ENCODE data around the gene ECM1. TPM values are rescaled to one million over a fixed set of nuclear protein-coding genes. Genes with fewer than 3 reads are reported as not detected.

ECM1 gene
- total and polyA plus RNA-seq, 2 donors (not counting 1 experiment from before 2014, with no cell fraction given), result 25.1 to 108 TPM

GRCh38 chr1:150537732-150538684 lies 30.1 kb downstream of the ECM1 start:
- H3K36me3 ChIP-seq (ENCODE audit: control insufficient read depth, insufficient read depth, low read length), result no peaks in the 10 kb centered on the region
- H3K9me3 ChIP-seq (ENCODE audit: control insufficient read depth, insufficient read depth, low read depth, low read length), result no peaks in the 10 kb centered on the region
- H4K20me1 ChIP-seq (ENCODE audit: control insufficient read depth, extremely low read depth, insufficient read depth, low read length), result no peaks in the 10 kb centered on the region
- H3K27ac ChIP-seq (ENCODE audit: insufficient read depth, low read length), result peak overlapping the region; percentile 38
- H3K27me3 ChIP-seq (ENCODE audit: control insufficient read depth, insufficient read depth, low read length), result no peaks in the 10 kb centered on the region
- H3K9ac ChIP-seq (ENCODE audit: insufficient read depth, low read length), result no peak overlapping the region
- DNase-seq (ENCODE audit: low read depth in 2 of 2), result peak in 1 of 2 donors; percentile 92
- H3K79me2 ChIP-seq (ENCODE audit: control insufficient read depth, insufficient read depth, low read length), result no peaks in the 10 kb centered on the region
- no peak overlapping the region for H3K4me3 ChIP-seq (replicated peaks in 1 of 4; ENCODE audit: control extremely low read depth in 1 of 4, insufficient read depth in 1 of 4, low read depth in 3 of 4, low read length in 4 of 4)
- no peak for TF ChIP-seq EZH2 (IDR thresholded peaks at IDR 0.05; ENCODE audit: low read length, missing control alignments)
- no peak for TF ChIP-seq CTCF (conservative IDR thresholded peaks at IDR 0.05 in 1 of 2, IDR thresholded peaks at IDR 0.05 in 1 of 2; ENCODE audit: low read depth in 1 of 2, low read length in 2 of 2)
- no peak overlapping the region for H2AFZ ChIP-seq (ENCODE audit: low read length)
- peak overlapping the region; percentile 44 for H3K4me2 ChIP-seq (ENCODE audit: extremely low read depth, insufficient read depth, low read length)
- H3K4me1 ChIP-seq (ENCODE audit: control insufficient read depth, extremely low read depth, insufficient read depth, low read length), result peaks cover 9% of the 10 kb centered on the region

- Histone ChIP-seq H3K4me3 (replicated peaks in 1 of 4; ENCODE audit: control extremely low read depth in 1 of 4, insufficient read depth in 1 of 4, low read depth in 3 of 4, low read length in 4 of 4) (no peak overlapping the region), H2AFZ (ENCODE audit: low read length) (peak overlapping the region; percentile 8)
- TF ChIP-seq CTCF (conservative IDR thresholded peaks at IDR 0.05 in 1 of 2, IDR thresholded peaks at IDR 0.05 in 1 of 2; ENCODE audit: low read depth in 1 of 2, low read length in 2 of 2) (no peak), EZH2 (IDR thresholded peaks at IDR 0.05; ENCODE audit: low read length, missing control alignments) (no peak)
These were observed 35.7 kb downstream of the ECM1 start for GRCh38 chr1:150543500-150544143.

GRCh38 chr1:150544204-150544603 lies 36.3 kb downstream of the ECM1 start:
- H3K27ac ChIP-seq (ENCODE audit: insufficient read depth, low read length), result no peak overlapping the region

More at GRCh38 chr1:150543500-150544143, 35.7 kb downstream of the ECM1 start:
- no peaks in the 10 kb centered on the region for H4K20me1 ChIP-seq (ENCODE audit: control insufficient read depth, extremely low read depth, insufficient read depth, low read length)
- H3K79me2 ChIP-seq (ENCODE audit: control insufficient read depth, insufficient read depth, low read length), result no peaks in the 10 kb centered on the region
- no peaks in the 10 kb centered on the region for H3K36me3 ChIP-seq (ENCODE audit: control insufficient read depth, insufficient read depth, low read length)
- H3K27ac ChIP-seq (ENCODE audit: insufficient read depth, low read length), result no peak overlapping the region
- H3K27me3 ChIP-seq (ENCODE audit: control insufficient read depth, insufficient read depth, low read length), result no peaks in the 10 kb centered on the region
- DNase-seq (ENCODE audit: low read depth in 2 of 2), result peak in 1 of 2 donors; percentile 69
- no peaks in the 10 kb centered on the region for H3K9me3 ChIP-seq (ENCODE audit: control insufficient read depth, insufficient read depth, low read depth, low read length)
- peak overlapping the region; percentile 34 for H3K4me2 ChIP-seq (ENCODE audit: extremely low read depth, insufficient read depth, low read length)
- no peak overlapping the region for H3K9ac ChIP-seq (ENCODE audit: insufficient read depth, low read length)
- H3K4me1 ChIP-seq (ENCODE audit: control insufficient read depth, extremely low read depth, insufficient read depth, low read length), result no peaks in the 10 kb centered on the region

More at GRCh38 chr1:150544204-150544603, 36.3 kb downstream of the ECM1 start:
- no peaks in the 10 kb centered on the region for H3K36me3 ChIP-seq (ENCODE audit: control insufficient read depth, insufficient read depth, low read length)
- no peaks in the 10 kb centered on the region for H3K79me2 ChIP-seq (ENCODE audit: control insufficient read depth, insufficient read depth, low read length)
- no peaks in the 10 kb centered on the region for H3K9me3 ChIP-seq (ENCODE audit: control insufficient read depth, insufficient read depth, low read depth, low read length)
- no peak for TF ChIP-seq EZH2 (IDR thresholded peaks at IDR 0.05; ENCODE audit: low read length, missing control alignments)
- no peak for TF ChIP-seq CTCF (conservative IDR thresholded peaks at IDR 0.05 in 1 of 2, IDR thresholded peaks at IDR 0.05 in 1 of 2; ENCODE audit: low read depth in 1 of 2, low read length in 2 of 2)
- H4K20me1 ChIP-seq (ENCODE audit: control insufficient read depth, extremely low read depth, insufficient read depth, low read length), result no peaks in the 10 kb centered on the region
- H3K27me3 ChIP-seq (ENCODE audit: control insufficient read depth, insufficient read depth, low read length), result no peaks in the 10 kb centered on the region
- H2AFZ ChIP-seq (ENCODE audit: low read length), result no peak overlapping the region
- no peak overlapping the region for H3K4me2 ChIP-seq (ENCODE audit: extremely low read depth, insufficient read depth, low read length)
- no peaks in the 10 kb centered on the region for H3K4me1 ChIP-seq (ENCODE audit: control insufficient read depth, extremely low read depth, insufficient read depth, low read length)
- no peak for DNase-seq (ENCODE audit: low read depth in 2 of 2)
- no peak overlapping the region for H3K4me3 ChIP-seq (replicated peaks in 1 of 4; ENCODE audit: control extremely low read depth in 1 of 4, insufficient read depth in 1 of 4, low read depth in 3 of 4, low read length in 4 of 4)
- no peak overlapping the region for H3K9ac ChIP-seq (ENCODE audit: insufficient read depth, low read length)
